ENCODE measurements around the gene PARP11.

DNA sequence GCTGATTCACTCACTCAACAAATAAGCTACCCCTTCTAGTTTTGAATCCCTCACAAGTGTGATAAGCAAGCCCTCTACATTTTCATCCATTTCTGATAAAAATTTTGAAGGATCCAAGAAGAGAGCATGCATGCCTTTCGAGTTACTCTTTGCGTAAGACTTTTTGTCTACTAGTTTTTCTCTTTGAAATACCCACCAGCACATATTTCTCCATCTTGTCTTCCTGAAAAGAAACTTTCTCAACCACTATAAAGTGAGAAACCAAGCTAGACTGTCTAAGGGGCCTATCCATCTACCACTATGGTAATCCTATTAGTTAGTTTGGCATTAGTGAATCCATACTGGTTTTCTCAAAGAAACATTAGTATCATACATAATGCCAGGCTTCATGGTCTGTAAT lies 56.9 kb downstream of the PARP11 start:
- TF ChIP-seq, protein P1, sequence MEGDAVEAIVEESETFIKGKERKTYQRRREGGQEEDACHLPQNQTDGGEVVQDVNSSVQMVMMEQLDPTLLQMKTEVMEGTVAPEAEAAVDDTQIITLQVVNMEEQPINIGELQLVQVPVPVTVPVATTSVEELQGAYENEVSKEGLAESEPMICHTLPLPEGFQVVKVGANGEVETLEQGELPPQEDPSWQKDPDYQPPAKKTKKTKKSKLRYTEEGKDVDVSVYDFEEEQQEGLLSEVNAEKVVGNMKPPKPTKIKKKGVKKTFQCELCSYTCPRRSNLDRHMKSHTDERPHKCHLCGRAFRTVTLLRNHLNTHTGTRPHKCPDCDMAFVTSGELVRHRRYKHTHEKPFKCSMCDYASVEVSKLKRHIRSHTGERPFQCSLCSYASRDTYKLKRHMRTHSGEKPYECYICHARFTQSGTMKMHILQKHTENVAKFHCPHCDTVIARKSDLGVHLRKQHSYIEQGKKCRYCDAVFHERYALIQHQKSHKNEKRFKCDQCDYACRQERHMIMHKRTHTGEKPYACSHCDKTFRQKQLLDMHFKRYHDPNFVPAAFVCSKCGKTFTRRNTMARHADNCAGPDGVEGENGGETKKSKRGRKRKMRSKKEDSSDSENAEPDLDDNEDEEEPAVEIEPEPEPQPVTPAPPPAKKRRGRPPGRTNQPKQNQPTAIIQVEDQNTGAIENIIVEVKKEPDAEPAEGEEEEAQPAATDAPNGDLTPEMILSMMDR (IDR thresholded peaks at IDR 0.05), result no peak
- no peak for TF ChIP-seq POLR2A (IDR thresholded peaks at IDR 0.05)
